Measurements from ENCODE around the gene NDE1. TPM values are rescaled to one million over a fixed set of nuclear protein-coding genes. Genes with fewer than 3 reads are reported as not detected.

The NDE1 gene
- total RNA-seq, 1 donor from 2014 or later = 31.4 TPM

GRCh38 chr16:15607700-15608396, 42.2 kb upstream of the NDE1 start:
- H3K27me3 Mint-ChIP-seq (ENCODE audit: low read depth, unreplicated experiment) = no peaks in the 10 kb centered on the region
- no peak overlapping the region for H3K9ac ChIP-seq (ENCODE audit: low read length)
- no peak for FAIRE-seq
- peaks cover 7% of the 10 kb centered on the region for H3K4me1 ChIP-seq (ENCODE audit: insufficient read depth, low read length)
- H3K4me2 ChIP-seq (ENCODE audit: low read length) = no peak overlapping the region
- H3K27ac Mint-ChIP-seq (ENCODE audit: unreplicated experiment) = no peak overlapping the region
- H3K4me3 ChIP-seq (ENCODE audit: insufficient read depth, low read depth, low read length) = no peak overlapping the region
- peaks cover 2% of the 10 kb centered on the region for H3K9me3 Mint-ChIP-seq (ENCODE audit: unreplicated experiment)
- peaks cover 9% of the 10 kb centered on the region for H4K20me1 ChIP-seq (ENCODE audit: insufficient read depth, low read length)
- no peak for TF ChIP-seq CTCF (IDR thresholded peaks at IDR 0.05; ENCODE audit: insufficient read depth, low read depth, low read length)
- no peak for TF ChIP-seq EZH2 (IDR thresholded peaks at IDR 0.05; ENCODE audit: insufficient read depth, low read length)
- peaks cover 53% of the 10 kb centered on the region for H3K36me3 Mint-ChIP-seq (ENCODE audit: low read depth, unreplicated experiment)
- H3K4me3 Mint-ChIP-seq (ENCODE audit: unreplicated experiment) = no peak overlapping the region
- DNase-seq (ENCODE audit: low read depth) = peak; percentile 72
- H2AFZ ChIP-seq (ENCODE audit: low read depth, low read length) = no peak overlapping the region
- H3K9me3 ChIP-seq (ENCODE audit: insufficient read depth, low read depth, low read length) = no peaks in the 10 kb centered on the region
- H3K79me2 ChIP-seq (ENCODE audit: insufficient read depth, low read length) = no peaks in the 10 kb centered on the region
- H3K36me3 ChIP-seq (ENCODE audit: insufficient read depth, low read length) = peaks cover 28% of the 10 kb centered on the region
- H3K27me3 ChIP-seq (ENCODE audit: insufficient read depth, low read length) = no peaks in the 10 kb centered on the region
- H3K27ac ChIP-seq (ENCODE audit: low read depth, low read length) = no peak overlapping the region
- peaks cover 15% of the 10 kb centered on the region for H3K4me1 Mint-ChIP-seq (ENCODE audit: low read depth, unreplicated experiment)

GRCh38 chr16:15608398-15609285, 41.4 kb upstream of the NDE1 start:
- H3K79me2 ChIP-seq (ENCODE audit: insufficient read depth, low read length) = no peaks in the 10 kb centered on the region
- Mint-ChIP-seq H3K4me3 (ENCODE audit: unreplicated experiment) (no peak overlapping the region), H3K36me3 (ENCODE audit: low read depth, unreplicated experiment) (peaks cover 48% of the 10 kb centered on the region), H3K4me1 (ENCODE audit: low read depth, unreplicated experiment) (peaks cover 16% of the 10 kb centered on the region), H3K9me3 (ENCODE audit: unreplicated experiment) (peaks cover 2% of the 10 kb centered on the region), H3K27ac (ENCODE audit: unreplicated experiment) (no peak overlapping the region), H3K27me3 (ENCODE audit: low read depth, unreplicated experiment) (no peaks in the 10 kb centered on the region)
- H2AFZ ChIP-seq (ENCODE audit: low read depth, low read length) = no peak overlapping the region
- H3K9ac ChIP-seq (ENCODE audit: low read length) = no peak overlapping the region
- peaks cover 9% of the 10 kb centered on the region for H4K20me1 ChIP-seq (ENCODE audit: insufficient read depth, low read length)
- DNase-seq (ENCODE audit: low read depth) (no peak), FAIRE-seq (no peak)
- no peak overlapping the region for H3K27ac ChIP-seq (ENCODE audit: low read depth, low read length)
- TF ChIP-seq EZH2 (IDR thresholded peaks at IDR 0.05; ENCODE audit: insufficient read depth, low read length) (no peak), CTCF (IDR thresholded peaks at IDR 0.05; ENCODE audit: insufficient read depth, low read depth, low read length) (no peak)
- no peak overlapping the region for H3K4me3 ChIP-seq (ENCODE audit: insufficient read depth, low read depth, low read length)
- no peak overlapping the region for H3K4me2 ChIP-seq (ENCODE audit: low read length)
- peaks cover 7% of the 10 kb centered on the region for H3K4me1 ChIP-seq (ENCODE audit: insufficient read depth, low read length)
- no peaks in the 10 kb centered on the region for H3K9me3 ChIP-seq (ENCODE audit: insufficient read depth, low read depth, low read length)
- no peaks in the 10 kb centered on the region for H3K27me3 ChIP-seq (ENCODE audit: insufficient read depth, low read length)
- H3K36me3 ChIP-seq (ENCODE audit: insufficient read depth, low read length) = peaks cover 24% of the 10 kb centered on the region
